NT2/D1 (cell line): ENCODE data around the gene CHAF1A.

Source experiments
- SUZ12 ChIP-seq: IDR thresholded peaks from 2 replicates; pipeline ENCODE4 v1.6.1; 2011; ENCODE audit not compliant: insufficient read length, insufficient read depth; ENCODE audit errors: extremely low read depth
- YY1 ChIP-seq: IDR thresholded peaks from 2 replicates; pipeline ENCODE4 v1.6.1; 2011; ENCODE audit not compliant: insufficient read length, insufficient read depth

DNA sequence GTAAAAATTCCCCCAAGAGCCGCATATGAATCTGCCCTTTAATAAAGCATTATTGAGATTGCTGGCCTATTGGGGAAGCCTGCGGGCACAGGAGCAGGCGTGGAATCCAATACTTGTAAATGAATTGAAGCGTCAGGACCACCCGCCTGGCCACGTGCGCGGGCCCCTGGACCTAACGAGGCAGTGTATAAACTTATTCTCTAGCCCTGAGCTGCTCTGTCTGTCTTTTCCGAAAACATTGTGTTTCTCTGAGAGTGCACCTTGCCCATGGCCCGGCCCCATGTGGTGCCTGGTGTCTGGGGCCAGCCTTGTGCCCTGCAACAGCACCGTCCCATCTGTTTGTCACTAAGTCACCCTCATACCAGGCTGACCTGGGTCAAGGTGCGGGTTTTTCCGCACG, 40.7 kb downstream of the CHAF1A start:
- TF ChIP-seq SUZ12 (no peak), YY1 (no peak)
